OCI-LY3 (cell line): Measurements from ENCODE around the gene GUSB.

ENCODE experiments used
- EZH2phosphoT487 ChIP-seq: fragments of 200-600 bp; shearing (Covaris generic); IDR thresholded peaks from 2 replicates; pipeline ENCODE4 v1.6.1; 2018; ENCODE audit warnings: antibody characterized with exemption, mixed run types, low read depth
- TF ChIP-seq, protein P1 (sequence below): fragments of 200-600, 300-600 bp; sonication (generic); IDR thresholded peaks from 2 replicates; pipeline ENCODE4 v1.5.1; 2014; ENCODE audit warnings: antibody characterized with exemption, low read length, low read depth

DNA sequence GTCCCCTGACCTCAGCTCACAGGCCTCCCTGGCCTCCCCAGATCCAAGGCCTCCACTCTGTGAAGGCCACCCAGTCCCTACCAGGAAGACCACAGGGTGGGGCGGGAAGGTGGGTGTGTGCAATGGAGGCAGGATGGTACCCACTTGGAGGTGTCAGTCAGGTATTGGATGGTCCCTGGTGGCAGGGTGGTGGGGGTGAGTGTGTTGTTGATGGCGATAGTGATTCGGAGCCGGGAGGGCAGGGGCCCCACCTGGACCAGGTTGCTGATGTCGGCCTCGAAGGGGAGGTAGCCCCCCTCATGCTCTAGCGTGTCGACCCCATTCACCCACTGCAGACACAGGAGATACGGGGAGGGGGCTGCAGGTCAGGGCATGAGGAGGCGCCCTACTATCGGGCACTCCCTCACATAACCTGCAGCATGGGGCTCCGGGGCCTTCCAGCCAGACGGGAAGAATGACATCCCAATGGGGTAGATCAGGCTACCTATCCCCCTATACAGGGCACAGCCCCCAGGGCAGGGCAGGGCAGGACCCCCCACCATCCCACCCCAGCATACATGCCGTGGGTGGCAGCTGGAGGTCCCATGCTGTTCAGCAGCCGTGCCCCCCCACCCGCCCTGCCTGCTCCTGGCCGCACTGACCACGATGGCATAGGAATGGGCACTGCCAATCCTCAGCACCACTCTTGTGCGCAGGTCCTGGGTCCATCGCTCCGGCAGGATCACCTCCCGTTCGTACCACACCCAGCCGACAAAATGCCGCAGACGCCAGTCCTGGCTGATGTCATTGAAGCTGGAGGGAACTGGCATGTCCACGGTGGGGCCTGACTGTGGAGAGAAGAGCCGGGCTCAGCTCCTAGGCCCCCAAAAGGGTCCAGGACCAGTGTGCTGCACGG lies 2.2 kb downstream of the GUSB start:
- TF ChIP-seq, protein P1, sequence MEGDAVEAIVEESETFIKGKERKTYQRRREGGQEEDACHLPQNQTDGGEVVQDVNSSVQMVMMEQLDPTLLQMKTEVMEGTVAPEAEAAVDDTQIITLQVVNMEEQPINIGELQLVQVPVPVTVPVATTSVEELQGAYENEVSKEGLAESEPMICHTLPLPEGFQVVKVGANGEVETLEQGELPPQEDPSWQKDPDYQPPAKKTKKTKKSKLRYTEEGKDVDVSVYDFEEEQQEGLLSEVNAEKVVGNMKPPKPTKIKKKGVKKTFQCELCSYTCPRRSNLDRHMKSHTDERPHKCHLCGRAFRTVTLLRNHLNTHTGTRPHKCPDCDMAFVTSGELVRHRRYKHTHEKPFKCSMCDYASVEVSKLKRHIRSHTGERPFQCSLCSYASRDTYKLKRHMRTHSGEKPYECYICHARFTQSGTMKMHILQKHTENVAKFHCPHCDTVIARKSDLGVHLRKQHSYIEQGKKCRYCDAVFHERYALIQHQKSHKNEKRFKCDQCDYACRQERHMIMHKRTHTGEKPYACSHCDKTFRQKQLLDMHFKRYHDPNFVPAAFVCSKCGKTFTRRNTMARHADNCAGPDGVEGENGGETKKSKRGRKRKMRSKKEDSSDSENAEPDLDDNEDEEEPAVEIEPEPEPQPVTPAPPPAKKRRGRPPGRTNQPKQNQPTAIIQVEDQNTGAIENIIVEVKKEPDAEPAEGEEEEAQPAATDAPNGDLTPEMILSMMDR, result no peak
- no peak for TF ChIP-seq EZH2phosphoT487
